Smooth muscle cell (in vitro differentiated cells): ENCODE data around the gene MT3. TPM values are rescaled to one million over a fixed set of nuclear protein-coding genes. Genes with fewer than 3 reads are reported as not detected.

Experiments
- DNase-seq: peaks from one replicate; lab custom pipeline; 2025; ENCODE audit not compliant: unreplicated experiment; lab: John Stamatoyannopoulos, UW
- H2AFZ ChIP-seq: fragments of 200-600 bp; sonication (generic); 2 replicates; pipeline ENCODE4 v1.6.0; 2016; ENCODE audit warnings: antibody characterized with exemption, low read depth, mild to moderate bottlenecking
- H3F3A ChIP-seq: fragments of 200-600 bp; sonication (generic); 2 replicates; pipeline ENCODE4 v1.6.0; 2017; ENCODE audit warnings: antibody characterized with exemption, low read depth
- H3K27ac ChIP-seq: fragments of 200-600 bp; sonication (generic); 2 replicates; pipeline ENCODE4 v1.5.1; 2016; ENCODE audit warnings: low read depth, mild to moderate bottlenecking
- H3K27me3 ChIP-seq: fragments of 200-600 bp; sonication (generic); 2 replicates; pipeline ENCODE4 v1.6.1; 2016; ENCODE audit warnings: low read depth, mild to moderate bottlenecking
- H3K36me3 ChIP-seq: fragments of 200-600 bp; sonication (generic); 2 replicates; pipeline ENCODE4 v1.5.1; 2016; ENCODE audit warnings: low read depth
- H3K4me1 ChIP-seq: fragments of 200-600 bp; sonication (generic); 2 replicates; pipeline ENCODE4 v1.5.1; 2016; ENCODE audit warnings: low read depth
- H3K4me2 ChIP-seq: fragments of 200-600 bp; sonication (generic); 2 replicates; pipeline ENCODE4 v1.6.0; 2016; ENCODE audit warnings: mild to moderate bottlenecking
- H3K4me3 ChIP-seq: fragments of 200-600 bp; sonication (generic); 2 replicates; pipeline ENCODE4 v1.5.1; 2016; ENCODE audit warnings: mild to moderate bottlenecking
- H3K79me2 ChIP-seq: fragments of 200-600 bp; sonication (generic); 2 replicates; pipeline ENCODE4 v1.6.0; 2016; ENCODE audit warnings: low read depth, mild to moderate bottlenecking
- H3K9ac ChIP-seq: fragments of 200-600 bp; sonication (generic); 2 replicates; pipeline ENCODE4 v1.6.0; 2016; ENCODE audit warnings: low read depth
- H3K9me3 ChIP-seq: fragments of 200-600 bp; sonication (generic); replicated peaks from 2 replicates; pipeline ENCODE4 v1.5.1; 2016; ENCODE audit warnings: low read depth
- H4K20me1 ChIP-seq: fragments of 200-600 bp; sonication (generic); 2 replicates; pipeline ENCODE4 v1.6.0; 2016; ENCODE audit warnings: low read depth
- CTCF ChIP-seq: fragments of 200-600 bp; sonication (generic); IDR thresholded peaks from 2 replicates; pipeline ENCODE4 v1.5.1; 2017; ENCODE audit warnings: borderline replicate concordance, mild to moderate bottlenecking, antibody characterized with exemption; ENCODE audit not compliant: insufficient read depth, poor library complexity, severe bottlenecking
- WGBS: methylation state at CpG from one replicate; pipeline ENCODE4 v1.1.7; 2016; ENCODE audit warnings: low lambda C conversion rate; 5-methylcytosine and 5-hydroxymethylcytosine counted together
- polyA plus RNA-seq: library from polyadenylated mRNA; unstranded; fragments of >200 nt; fragmentation: Nextera tagmentation; extraction: Ambion mirVana; gene quantifications from 2 replicates; pipeline ENCODE4 v1.2.1, GENCODE V29; 2016
- total RNA-seq: library from RNA; depleted of rRNA; stranded (reverse); fragments of >200 nt; gene quantifications from 2 replicates; pipeline ENCODE4 v1.2.3, GENCODE V29; 2014

The MT3 gene
- total and polyA plus RNA-seq, 2 experiments from 2014 or later: not detected

DNA sequence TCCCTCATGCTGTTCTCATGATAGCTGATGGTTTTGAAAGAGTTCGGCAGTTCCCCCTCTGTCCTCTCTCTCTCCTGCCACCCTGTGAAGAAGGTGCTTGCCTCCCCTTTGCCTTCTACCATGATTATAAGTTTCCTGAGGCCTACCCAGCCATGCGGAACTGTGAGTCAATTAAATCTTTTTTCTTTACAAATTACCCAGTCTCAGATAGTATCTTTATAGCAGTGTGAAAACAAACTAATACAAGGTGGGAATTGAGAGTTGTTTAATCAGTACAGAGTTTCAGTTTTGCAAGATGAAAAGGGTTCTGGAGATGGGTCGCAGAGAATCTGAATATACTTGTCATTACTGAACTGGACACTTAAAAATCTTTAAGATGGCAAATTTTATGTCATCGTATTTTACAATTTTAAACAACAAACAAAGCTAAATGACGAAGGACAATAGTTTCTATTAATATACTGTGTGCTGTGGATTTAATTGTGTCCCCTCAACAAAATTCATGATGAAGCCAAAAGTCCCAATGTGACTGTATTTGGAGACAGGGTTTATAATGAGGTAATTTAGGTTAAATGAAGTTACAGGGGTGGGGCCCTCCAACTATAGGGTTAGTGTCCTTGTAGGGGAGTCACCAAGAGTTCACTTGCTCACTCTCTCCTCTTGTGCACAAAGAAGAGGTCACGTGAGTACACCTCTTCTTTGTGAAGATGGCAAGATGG, 4.4 kb downstream of the MT3 start:
- no peaks in the 10 kb centered on the region for H3K79me2 ChIP-seq
- no peak overlapping the region for H3K4me2 ChIP-seq
- WGBS: 75% methylated on average over 6 of the region's 6 CpGs
- H3K36me3 ChIP-seq: no peaks in the 10 kb centered on the region
- no peaks in the 10 kb centered on the region for H3F3A ChIP-seq
- DNase-seq: no peak
- no peaks in the 10 kb centered on the region for H3K9me3 ChIP-seq
- H3K9ac ChIP-seq: no peak overlapping the region
- H3K27me3 ChIP-seq: peaks cover 41% of the 10 kb centered on the region
- no peak overlapping the region for H3K27ac ChIP-seq
- no peak for TF ChIP-seq CTCF
- no peaks in the 10 kb centered on the region for H3K4me1 ChIP-seq
- H2AFZ ChIP-seq: no peak overlapping the region
- no peak overlapping the region for H3K4me3 ChIP-seq
- H4K20me1 ChIP-seq: no peaks in the 10 kb centered on the region

DNA sequence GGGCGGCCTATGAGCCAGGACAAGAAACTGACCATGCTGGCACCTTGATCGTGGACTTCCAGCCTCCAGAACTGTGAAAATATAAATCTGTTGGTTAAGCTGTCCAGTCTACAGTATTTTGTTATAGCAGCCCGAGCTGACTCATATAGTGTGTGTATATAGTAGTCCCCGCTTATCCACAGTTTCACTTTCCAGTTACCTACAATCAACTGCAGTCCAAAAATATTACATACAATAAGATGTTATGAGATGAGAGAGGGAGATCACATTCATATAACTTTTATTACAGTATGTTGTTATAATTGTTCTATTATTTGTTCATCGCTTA, 4.9 kb downstream of the MT3 start:
- no peaks in the 10 kb centered on the region for H3K9me3 ChIP-seq
- no peaks in the 10 kb centered on the region for H4K20me1 ChIP-seq
- no peak overlapping the region for H3K4me2 ChIP-seq
- H3F3A ChIP-seq: no peaks in the 10 kb centered on the region
- 87% methylated on average over 5 of the region's 5 CpGs for WGBS
- H3K27ac ChIP-seq: no peak overlapping the region
- no peak for DNase-seq
- H3K27me3 ChIP-seq: peaks cover 36% of the 10 kb centered on the region
- H3K9ac ChIP-seq: no peak overlapping the region
- TF ChIP-seq CTCF: no peak
- H3K36me3 ChIP-seq: no peaks in the 10 kb centered on the region
- no peak overlapping the region for H3K4me3 ChIP-seq
- no peak overlapping the region for H2AFZ ChIP-seq
- no peaks in the 10 kb centered on the region for H3K4me1 ChIP-seq
- no peaks in the 10 kb centered on the region for H3K79me2 ChIP-seq

GRCh38 chr16:56600398-56600999, 11.2 kb downstream of the MT3 start:
- no peaks in the 10 kb centered on the region for H3K27me3 ChIP-seq
- H3F3A ChIP-seq: no peaks in the 10 kb centered on the region
- H3K27ac ChIP-seq: no peak overlapping the region
- 46% methylated on average over 8 of the region's 8 CpGs for WGBS
- H4K20me1 ChIP-seq: no peaks in the 10 kb centered on the region
- no peak overlapping the region for H2AFZ ChIP-seq
- H3K9ac ChIP-seq: no peak overlapping the region
- peak; percentile 55 for TF ChIP-seq CTCF
- no peaks in the 10 kb centered on the region for H3K9me3 ChIP-seq
- H3K79me2 ChIP-seq: no peaks in the 10 kb centered on the region
- no peak for DNase-seq
- no peaks in the 10 kb centered on the region for H3K4me1 ChIP-seq
- H3K4me3 ChIP-seq: no peak overlapping the region
- no peak overlapping the region for H3K4me2 ChIP-seq
- no peaks in the 10 kb centered on the region for H3K36me3 ChIP-seq

DNA sequence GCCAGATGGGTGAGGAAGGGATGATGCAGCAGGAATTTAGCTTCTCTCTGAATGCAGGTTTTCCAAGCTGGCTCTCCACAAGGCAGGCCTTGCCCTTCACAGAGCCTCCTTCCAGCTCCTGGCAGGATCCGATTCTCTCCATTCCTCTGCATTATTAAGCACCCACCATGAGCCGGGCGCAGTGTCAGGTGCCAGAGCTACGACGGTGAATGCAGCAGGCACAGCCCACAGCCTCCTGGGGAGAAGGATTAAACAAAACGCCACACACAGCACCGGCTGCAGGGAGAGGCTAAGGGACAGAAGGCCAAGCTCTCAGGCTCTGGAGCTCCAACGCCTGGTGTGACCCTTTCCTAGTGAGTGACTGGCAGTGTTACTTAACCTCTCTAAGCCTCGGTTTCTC, 12.0 kb downstream of the MT3 start:
- no peaks in the 10 kb centered on the region for H3F3A ChIP-seq
- 82% methylated on average over 9 of the region's 9 CpGs for WGBS
- TF ChIP-seq CTCF: no peak
- no peak overlapping the region for H2AFZ ChIP-seq
- no peak overlapping the region for H3K27ac ChIP-seq
- no peaks in the 10 kb centered on the region for H3K79me2 ChIP-seq
- H3K27me3 ChIP-seq: no peaks in the 10 kb centered on the region
- no peaks in the 10 kb centered on the region for H3K4me1 ChIP-seq
- no peaks in the 10 kb centered on the region for H3K36me3 ChIP-seq
- H3K4me2 ChIP-seq: no peak overlapping the region
- no peaks in the 10 kb centered on the region for H4K20me1 ChIP-seq
- no peaks in the 10 kb centered on the region for H3K9me3 ChIP-seq
- H3K9ac ChIP-seq: no peak overlapping the region
- no peak overlapping the region for H3K4me3 ChIP-seq
- no peak for DNase-seq
